Panc1 (cell line): ENCODE data around the gene EFCAB7. TPM values are rescaled to one million over a fixed set of nuclear protein-coding genes. Genes with fewer than 3 reads are reported as not detected.
A peak's percentile ranks its signal among the peaks of the same experiment; 100 is the strongest.

ENCODE experiments used
- ATAC-seq: fragments of 200-7000 bp; cut with Tn5 transposase; 2 replicates; pipeline ENCODE4 v1.9.1; 2020; ENCODE audit warnings: mild to moderate bottlenecking, moderate library complexity
- BruUV-seq: library from RNA; stranded (reverse); fragments of 400-500 nt; replicated peaks from 2 replicates; lab custom pipeline; 2021; lab: Mats Ljungman, UMichigan
- CTCF ChIA-PET: fragments of 300-600 bp; sonication (Branson Sonifier 250); formaldehyde crosslinking; loops from one replicate; lab custom pipeline; 2022; ENCODE audit warnings: antibody characterized with exemption; lab: Charles Lee
- POLR2A ChIA-PET: fragments of 300-600 bp; sonication (Branson Sonifier 250); formaldehyde crosslinking; loops from one replicate; lab custom pipeline; 2022; ENCODE audit warnings: antibody characterized with exemption; lab: Charles Lee
- DNase-seq: peaks from one replicate; pipeline ENCODE4 v3.0.0-alpha.2; 2010; ENCODE audit warnings: low read depth, low spot score
- H3K27ac ChIP-seq: 2 replicates; pipeline ENCODE4 v1.5.1; 2011; ENCODE audit warnings: mild to moderate bottlenecking, low read length, inconsistent platforms
- H3K27me3 ChIP-seq: fragments of 200-500 bp; sonication (Bioruptor generic); 2 replicates; pipeline ENCODE4 v1.6.0; 2014; ENCODE audit warnings: low read length, inconsistent platforms; ENCODE audit not compliant: control insufficient read depth, insufficient read depth
- H3K36me3 ChIP-seq: fragments of 200-500 bp; sonication (Bioruptor generic); 2 replicates; pipeline ENCODE4 v1.5.1; 2014; ENCODE audit warnings: inconsistent platforms, mild to moderate bottlenecking, low read length, moderate library complexity; ENCODE audit not compliant: control insufficient read depth, insufficient read depth
- H3K4me1 ChIP-seq: 2 replicates; pipeline ENCODE4 v1.5.1; 2011; ENCODE audit warnings: inconsistent platforms, mild to moderate bottlenecking, low read length, moderate library complexity; ENCODE audit not compliant: control insufficient read depth, insufficient read depth
- H3K4me3 ChIP-seq, 2 experiments: 2 replicates each; pipeline ENCODE4 v1.5.1; 2011 to 2012; ENCODE audit warnings: low read depth in 2 of 2, low read length in 2 of 2, mild to moderate bottlenecking in 2 of 2, inconsistent platforms in 1 of 2, moderate library complexity in 1 of 2
- H3K9me3 ChIP-seq: fragments of 200-500 bp; sonication (Bioruptor generic); 2 replicates; pipeline ENCODE4 v1.5.1; 2014; ENCODE audit warnings: low read depth, mild to moderate bottlenecking, inconsistent platforms, low read length, moderate library complexity; ENCODE audit not compliant: control insufficient read depth, insufficient read depth
- CTCF ChIP-seq: fragments of 450-650 bp; IDR thresholded peaks from 2 replicates; pipeline ENCODE4 v1.5.1; 2017; ENCODE audit warnings: mild to moderate bottlenecking
- POLR2AphosphoS5 ChIP-seq: IDR thresholded peaks from 2 replicates; pipeline ENCODE4 v1.6.1; 2012; ENCODE audit warnings: mild to moderate bottlenecking, low read depth, low read length, moderate library complexity
- REST ChIP-seq, 2 experiments: IDR thresholded peaks; 2 replicates each; pipeline ENCODE4 v1.6.1; 2011 to 2012; ENCODE audit warnings: low read depth in 2 of 2, control low read depth in 1 of 2, low read length in 1 of 2, mild to moderate bottlenecking in 1 of 2, moderate library complexity in 1 of 2; ENCODE audit not compliant: insufficient read depth in 1 of 2
- SIN3A ChIP-seq: IDR thresholded peaks from 2 replicates; pipeline ENCODE4 v1.6.1; 2012; ENCODE audit warnings: low read depth, mild to moderate bottlenecking, low read length, moderate library complexity, borderline replicate concordance; ENCODE audit not compliant: insufficient read depth
- TCF7L2 ChIP-seq: IDR thresholded peaks from 2 replicates; pipeline ENCODE4 v1.6.1; 2011; ENCODE audit warnings: mild to moderate bottlenecking, low read depth, low read length, inconsistent platforms
- in situ Hi-C: cut with HindIII; loops from 2 replicates; pipeline ENCODE4 v1.10.0; 2016; ENCODE audit warnings: low sequenced_read_pairs, low pct_unique_long_range_greater_than_20kb
- intact Hi-C: fragments of 100-400 bp; cut with micrococcal nuclease; formaldehyde crosslinking; loops from one replicate; pipeline ENCODE4 v1.10.0; 2022; ENCODE audit not compliant: unreplicated experiment
- total RNA-seq: library from RNA; stranded (reverse); gene quantifications from one replicate; pipeline ENCODE4 v1.2.1, GENCODE V29; 2021; ENCODE audit not compliant: unreplicated experiment

EFCAB7 gene
- total RNA-seq, 1 experiment from 2014 or later = 6.6 TPM

GRCh38 chr1:63487336-63488065 is 35.8 kb upstream of the EFCAB7 start:
- intact Hi-C loops = no loop called here
- TF ChIP-seq TCF7L2 = no peak
- no peak for TF ChIP-seq POLR2AphosphoS5
- no peak for TF ChIP-seq SIN3A
- TF ChIP-seq CTCF = no peak
- no peak for TF ChIP-seq REST (IDR thresholded peaks at IDR 0.05; ENCODE audit: insufficient read depth in 1 of 2, low read depth in 2 of 2, low read length in 1 of 2)
- no peaks in the 10 kb centered on the region for H3K36me3 ChIP-seq
- H3K4me1 ChIP-seq = no peaks in the 10 kb centered on the region
- H3K4me3 ChIP-seq = no peak overlapping the region
- no peaks in the 10 kb centered on the region for H3K9me3 ChIP-seq
- DNase-seq = no peak
- ChIA-PET POLR2A (no interaction called here), CTCF (interaction anchor here (1.0 kb wide), 1 partner anchor 20 kb away, joined by 3 read pairs; no protein-coding TSS in a partner anchor)
- no peaks in the 10 kb centered on the region for H3K27me3 ChIP-seq
- H3K27ac ChIP-seq = no peak overlapping the region
- no TSS peak for BruUV-seq
- ATAC-seq = peak; percentile 68; the same call in 1 of the 2 replicates
- in situ Hi-C loops = no loop called here

- Histone ChIP-seq H3K9me3 (no peaks in the 10 kb centered on the region), H3K4me1 (no peaks in the 10 kb centered on the region), H3K27ac (no peak overlapping the region), H3K36me3 (no peaks in the 10 kb centered on the region), H3K4me3 (no peak overlapping the region), H3K27me3 (no peaks in the 10 kb centered on the region)
- intact Hi-C loops = no loop called here
- in situ Hi-C loops = no loop called here
- DNase-seq (no peak), ATAC-seq (no peak)
- CTCF ChIA-PET = no interaction called here
- no peak for TF ChIP-seq CTCF
- TF ChIP-seq TCF7L2 = no peak
- TF ChIP-seq REST (IDR thresholded peaks at IDR 0.05; ENCODE audit: insufficient read depth in 1 of 2, low read depth in 2 of 2, low read length in 1 of 2) = no peak
- TF ChIP-seq SIN3A = no peak
- no peak for TF ChIP-seq POLR2AphosphoS5
- POLR2A ChIA-PET = no interaction called here
- no TSS peak for BruUV-seq
Observed at GRCh38 chr1:63497577-63497976, 25.7 kb upstream of the EFCAB7 start.
